ENCODE results near the gene RETREG1. TPM values are rescaled to one million over a fixed set of nuclear protein-coding genes. Genes with fewer than 3 reads are reported as not detected.

RETREG1 gene
- total RNA-seq, 1 experiment from 2014 or later, result 3.4 TPM

GRCh38 chr5:16489322-16489791, 127.4 kb downstream of the RETREG1 start:
- H4K8ac ChIP-seq (replicated peaks; ENCODE audit: insufficient read length, low read depth, low read length), result no peak overlapping the region
- WGBS (ENCODE audit: extremely low coverage, insufficient read length, low lambda C conversion rate), result no CpG with 5 or more reads among the region's 1 CpG

More at GRCh38 chr5:16489322-16489791, 127.4 kb downstream of the RETREG1 start:
- no peak overlapping the region for H3K4ac ChIP-seq (ENCODE audit: low read depth, low read length)
- H2AK5ac ChIP-seq (ENCODE audit: insufficient read length, low read length), result no peak overlapping the region
- H3K79me2 ChIP-seq (ENCODE audit: insufficient read depth, low read length), result no peaks in the 10 kb centered on the region
- H3K9ac ChIP-seq (ENCODE audit: extremely low read depth, insufficient read length, low read length), result no peak overlapping the region
- H3K18ac ChIP-seq (ENCODE audit: insufficient read length, low read depth, low read length), result no peak overlapping the region
- Mint-ChIP-seq H3K9me3 (peaks cover 3 to 4% of the 10 kb centered on the region in 2 experiments; a peak in 4 of 5 replicates), H3K36me3 (ENCODE audit: insufficient read depth in 1 of 3, low read depth in 3 of 3) (peaks cover 0 to 3% (median 2%) of the 10 kb centered on the region in 3 experiments; a peak in 4 of 7 replicates), H3K4me3 (no peak overlapping the region), H3K27me3 (ENCODE audit: low read depth) (no peaks in the 10 kb centered on the region; the same call in 1 of the 2 replicates), H3K4me1 (no peaks in the 10 kb centered on the region), H3K27ac (no peak overlapping the region)
- H3K27ac ChIP-seq (ENCODE audit: insufficient read length, low read depth, low read length), result no peak overlapping the region
- H4K91ac ChIP-seq (ENCODE audit: insufficient read length, low read depth, low read length), result no peak overlapping the region
- DNase-seq, result no peak
- no peak overlapping the region for H2BK12ac ChIP-seq (ENCODE audit: insufficient read length, low read depth, low read length)
- no peak overlapping the region for H3K4me2 ChIP-seq (ENCODE audit: insufficient read depth, insufficient read length, low read length)
- no peak overlapping the region for H3K56ac ChIP-seq (ENCODE audit: insufficient read length, low read depth, low read length)
- H2BK15ac ChIP-seq (ENCODE audit: low read depth, low read length), result no peak overlapping the region
- H2BK20ac ChIP-seq (ENCODE audit: low read depth, low read length, poor library complexity, severe bottlenecking), result no peak overlapping the region
- no peaks in the 10 kb centered on the region for H4K20me1 ChIP-seq (ENCODE audit: control insufficient read depth, insufficient read depth, insufficient read length)
- no peaks in the 10 kb centered on the region for H3K4me1 ChIP-seq (ENCODE audit: insufficient read depth, low read length)
- no peak overlapping the region for H3K14ac ChIP-seq (ENCODE audit: insufficient read depth, low read length)
- no peaks in the 10 kb centered on the region for H3K23me2 ChIP-seq (ENCODE audit: insufficient read length, low read depth, low read length, poor library complexity, severe bottlenecking)
- H3K23ac ChIP-seq (ENCODE audit: insufficient read length, low read depth, low read length), result no peak overlapping the region
- no peaks in the 10 kb centered on the region for H3K27me3 ChIP-seq (ENCODE audit: insufficient read depth, low read length)
- H3K9me3 ChIP-seq (ENCODE audit: control insufficient read depth, low read depth, low read length), result no peaks in the 10 kb centered on the region
- no peaks in the 10 kb centered on the region for H3K79me1 ChIP-seq (ENCODE audit: insufficient read depth, low read depth, low read length, poor library complexity, severe bottlenecking)
- no peak overlapping the region for H2AFZ ChIP-seq (ENCODE audit: low read length)
- no peak overlapping the region for H2BK5ac ChIP-seq (ENCODE audit: insufficient read length, low read length)
- H2BK120ac ChIP-seq (ENCODE audit: low read depth, low read length, poor library complexity, severe bottlenecking), result no peak overlapping the region
- TF ChIP-seq CTCF (conservative IDR thresholded peaks at IDR 0.05), result peak; percentile 80
- H3T11ph ChIP-seq (ENCODE audit: low read length), result no peak overlapping the region
- H4K5ac ChIP-seq (ENCODE audit: insufficient read length, low read depth, low read length), result no peak overlapping the region
